ENCODE measurements around the gene GRIN2A.

DNA sequence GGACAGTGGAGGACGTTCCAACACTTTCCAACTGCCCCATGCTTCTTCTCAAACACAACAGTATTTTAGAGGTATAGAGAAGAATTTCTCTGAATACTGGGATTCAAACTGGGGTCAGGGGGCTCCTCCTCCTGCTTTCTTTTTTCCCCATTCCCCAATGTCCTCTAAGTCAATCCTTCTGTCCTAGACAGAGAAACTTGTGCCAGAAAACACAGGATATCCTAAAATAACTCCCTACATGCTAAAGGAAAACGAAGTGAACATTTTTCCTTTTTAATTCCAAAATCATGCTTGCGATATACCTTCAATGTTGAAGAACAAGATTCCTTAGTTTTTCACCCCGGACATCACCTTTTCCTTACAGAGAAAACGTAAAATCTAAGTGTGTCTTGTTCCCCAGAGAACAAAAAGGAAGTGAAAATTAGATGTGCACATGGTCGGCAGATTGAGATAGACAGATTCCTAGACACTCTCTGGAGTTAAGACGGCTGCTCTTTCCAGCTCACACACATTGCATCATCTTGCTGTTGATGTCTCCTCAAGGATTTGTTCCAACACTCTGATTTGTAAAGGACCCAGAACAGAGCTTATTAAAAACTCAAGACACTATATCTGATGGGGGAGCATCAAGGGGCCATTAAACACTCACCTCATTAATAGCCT, 228.2 kb downstream of the GRIN2A start:
- TF ChIP-seq, protein P1, sequence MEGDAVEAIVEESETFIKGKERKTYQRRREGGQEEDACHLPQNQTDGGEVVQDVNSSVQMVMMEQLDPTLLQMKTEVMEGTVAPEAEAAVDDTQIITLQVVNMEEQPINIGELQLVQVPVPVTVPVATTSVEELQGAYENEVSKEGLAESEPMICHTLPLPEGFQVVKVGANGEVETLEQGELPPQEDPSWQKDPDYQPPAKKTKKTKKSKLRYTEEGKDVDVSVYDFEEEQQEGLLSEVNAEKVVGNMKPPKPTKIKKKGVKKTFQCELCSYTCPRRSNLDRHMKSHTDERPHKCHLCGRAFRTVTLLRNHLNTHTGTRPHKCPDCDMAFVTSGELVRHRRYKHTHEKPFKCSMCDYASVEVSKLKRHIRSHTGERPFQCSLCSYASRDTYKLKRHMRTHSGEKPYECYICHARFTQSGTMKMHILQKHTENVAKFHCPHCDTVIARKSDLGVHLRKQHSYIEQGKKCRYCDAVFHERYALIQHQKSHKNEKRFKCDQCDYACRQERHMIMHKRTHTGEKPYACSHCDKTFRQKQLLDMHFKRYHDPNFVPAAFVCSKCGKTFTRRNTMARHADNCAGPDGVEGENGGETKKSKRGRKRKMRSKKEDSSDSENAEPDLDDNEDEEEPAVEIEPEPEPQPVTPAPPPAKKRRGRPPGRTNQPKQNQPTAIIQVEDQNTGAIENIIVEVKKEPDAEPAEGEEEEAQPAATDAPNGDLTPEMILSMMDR (IDR thresholded peaks at IDR 0.05), result no peak
- no peak for TF ChIP-seq POLR2A (IDR thresholded peaks at IDR 0.05)
